CD4-positive, alpha-beta memory T cell (primary cell): Measurements from ENCODE around the gene HAO2. TPM values are rescaled to one million over a fixed set of nuclear protein-coding genes. Genes with fewer than 3 reads are reported as not detected.

Source experiments
- CTCF ChIA-PET: fragments of 350-600 bp; sonication (Branson Sonifier 250); formaldehyde crosslinking; loops from one replicate; lab custom pipeline; 2021; ENCODE audit warnings: inconsistent platforms; ENCODE audit not compliant: partially characterized antibody; lab: Charles Lee
- POLR2A ChIA-PET: fragments of 350-600 bp; sonication (Branson Sonifier 250); formaldehyde crosslinking; loops from one replicate; lab custom pipeline; 2021; ENCODE audit not compliant: partially characterized antibody; lab: Charles Lee
- DNase-seq, 5 donors: peaks; one replicate each; pipeline versions ENCODE4 v3.0.0 to v3.0.0-alpha.2; 2020 to 2022; ENCODE audit warnings: mixed read lengths in 1 of 5
- H3K27ac ChIP-seq: one replicate; pipeline ENCODE4 v1.7.0; 2013; ENCODE audit warnings: low read depth, low read length
- H3K27me3 ChIP-seq: 2 replicates; pipeline ENCODE4 v1.7.0; 2013; ENCODE audit warnings: mild to moderate bottlenecking, low read length, moderate library complexity; ENCODE audit not compliant: insufficient read depth
- H3K36me3 ChIP-seq: 2 replicates; pipeline ENCODE4 v1.7.0; 2013; ENCODE audit warnings: mild to moderate bottlenecking, low read length, moderate library complexity; ENCODE audit not compliant: insufficient read depth
- H3K4me1 ChIP-seq: 2 replicates; pipeline ENCODE4 v1.7.0; 2013; ENCODE audit warnings: mild to moderate bottlenecking, low read length, moderate library complexity; ENCODE audit not compliant: insufficient read depth
- H3K4me3 ChIP-seq, 2 donors: one replicate each; pipeline ENCODE4 v1.7.0; 2013; ENCODE audit warnings: low read length in 2 of 2, mild to moderate bottlenecking in 1 of 2
- H3K9me3 ChIP-seq, 2 donors: one replicate each; pipeline ENCODE4 v1.7.0; 2013; ENCODE audit warnings: low read length in 2 of 2, control low read depth in 1 of 2; ENCODE audit not compliant: control insufficient read depth in 1 of 2
- H3K27ac Mint-ChIP-seq, 7 donors: one replicate each; pipeline ENCODE4 v1.8.0; 2020 to 2021; ENCODE audit warnings: mixed read lengths in 7 of 7, mild to moderate bottlenecking in 6 of 7, inconsistent platforms in 3 of 7, moderate library complexity in 3 of 7
- H3K27me3 Mint-ChIP-seq, 2 donors: one replicate each; pipeline ENCODE4 v1.8.0; 2020 to 2021; ENCODE audit warnings: mixed read lengths in 2 of 2
- H3K36me3 Mint-ChIP-seq, 2 donors: one replicate each; pipeline ENCODE4 v1.8.0; 2020 to 2021; ENCODE audit warnings: mixed read lengths in 2 of 2, inconsistent platforms in 1 of 2, mild to moderate bottlenecking in 1 of 2
- H3K4me1 Mint-ChIP-seq, 4 donors: one replicate each; pipeline ENCODE4 v1.8.0; 2020 to 2021; ENCODE audit warnings: mixed read lengths in 4 of 4, mild to moderate bottlenecking in 1 of 4
- H3K4me3 Mint-ChIP-seq, 8 donors: one replicate each; pipeline ENCODE4 v1.8.0; 2020 to 2021; ENCODE audit warnings: mixed read lengths in 8 of 8, mild to moderate bottlenecking in 7 of 8, moderate library complexity in 6 of 8, inconsistent platforms in 3 of 8
- H3K9me3 Mint-ChIP-seq, 8 donors: one replicate each; pipeline ENCODE4 v1.8.0; 2020 to 2021; ENCODE audit warnings: mixed read lengths in 8 of 8, mild to moderate bottlenecking in 5 of 8, inconsistent platforms in 3 of 8, moderate library complexity in 1 of 8
- intact Hi-C: fragments of 100-400 bp; cut with micrococcal nuclease; formaldehyde crosslinking; loops from one replicate; pipeline ENCODE4 v1.15.1; 2023
- polyA plus RNA-seq, 2 donors: library from polyadenylated mRNA; unstranded; fragments of 300-500 nt; fragmentation: Illumina TruSeq; gene quantifications; one replicate each; pipeline ENCODE4 v1.2.3, GENCODE V29; 2021
- total RNA-seq, 2 experiments: library from RNA; stranded (reverse); gene quantifications; one replicate each; pipeline ENCODE4 v1.2.3, GENCODE V29; 2021

HAO2 gene
- total and polyA plus RNA-seq, 4 experiments from 2014 or later = not detected

DNA sequence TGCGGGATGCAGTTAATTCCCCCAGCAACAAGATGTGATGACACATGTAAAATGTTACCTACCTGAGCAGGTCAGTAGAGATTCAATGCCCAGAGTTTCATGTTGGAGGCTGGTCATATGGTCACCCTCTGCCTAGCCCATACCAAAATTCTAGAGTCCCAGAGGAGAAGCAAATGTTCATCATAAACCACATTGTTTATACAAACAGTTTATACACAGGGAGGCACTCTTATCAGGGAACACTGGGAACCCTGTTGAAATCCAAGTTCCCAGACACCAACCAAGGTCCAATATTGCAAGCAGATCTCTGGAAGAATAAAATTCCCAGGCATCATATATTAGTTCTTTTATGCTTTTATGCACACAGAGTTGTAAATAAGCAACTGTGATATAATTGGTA, 10.5 kb downstream of the HAO2 start:
- no peaks in the 10 kb centered on the region for H3K27me3 ChIP-seq
- POLR2A ChIA-PET = no interaction called here
- no peak overlapping the region for H3K4me3 ChIP-seq
- Mint-ChIP-seq H3K36me3 (no peaks in the 10 kb centered on the region), H3K27me3 (peaks cover 0 to 2% of the 10 kb centered on the region in 2 donors), H3K4me1 (peaks cover 0 to 4% (median under 1%) of the 10 kb centered on the region in 4 donors), H3K27ac (no peak overlapping the region), H3K4me3 (no peak overlapping the region), H3K9me3 (peaks cover 0 to 22% (median 4%) of the 10 kb centered on the region in 8 donors)
- DNase-seq = no peak
- no peaks in the 10 kb centered on the region for H3K9me3 ChIP-seq
- H3K27ac ChIP-seq = no peak overlapping the region
- intact Hi-C loops = no loop called here
- CTCF ChIA-PET = no interaction called here
- H3K4me1 ChIP-seq = no peaks in the 10 kb centered on the region
- H3K36me3 ChIP-seq = no peaks in the 10 kb centered on the region

GRCh38 chr1:119380304-119380703, 11.7 kb downstream of the HAO2 start:
- Histone ChIP-seq H3K36me3 (no peaks in the 10 kb centered on the region), H3K4me1 (no peaks in the 10 kb centered on the region), H3K9me3 (no peaks in the 10 kb centered on the region), H3K4me3 (no peak overlapping the region), H3K27ac (no peak overlapping the region), H3K27me3 (no peaks in the 10 kb centered on the region)
- ChIA-PET POLR2A (no interaction called here), CTCF (no interaction called here)
- peaks cover 0 to 2% of the 10 kb centered on the region in 2 donors for H3K27me3 Mint-ChIP-seq
- intact Hi-C loops = no loop called here
- no peak overlapping the region for H3K27ac Mint-ChIP-seq
- H3K9me3 Mint-ChIP-seq = peaks cover 0 to 22% (median 5%) of the 10 kb centered on the region in 8 donors
- H3K4me3 Mint-ChIP-seq = no peak overlapping the region
- H3K36me3 Mint-ChIP-seq = no peaks in the 10 kb centered on the region
- H3K4me1 Mint-ChIP-seq = no peaks in the 10 kb centered on the region
- DNase-seq = no peak

DNA sequence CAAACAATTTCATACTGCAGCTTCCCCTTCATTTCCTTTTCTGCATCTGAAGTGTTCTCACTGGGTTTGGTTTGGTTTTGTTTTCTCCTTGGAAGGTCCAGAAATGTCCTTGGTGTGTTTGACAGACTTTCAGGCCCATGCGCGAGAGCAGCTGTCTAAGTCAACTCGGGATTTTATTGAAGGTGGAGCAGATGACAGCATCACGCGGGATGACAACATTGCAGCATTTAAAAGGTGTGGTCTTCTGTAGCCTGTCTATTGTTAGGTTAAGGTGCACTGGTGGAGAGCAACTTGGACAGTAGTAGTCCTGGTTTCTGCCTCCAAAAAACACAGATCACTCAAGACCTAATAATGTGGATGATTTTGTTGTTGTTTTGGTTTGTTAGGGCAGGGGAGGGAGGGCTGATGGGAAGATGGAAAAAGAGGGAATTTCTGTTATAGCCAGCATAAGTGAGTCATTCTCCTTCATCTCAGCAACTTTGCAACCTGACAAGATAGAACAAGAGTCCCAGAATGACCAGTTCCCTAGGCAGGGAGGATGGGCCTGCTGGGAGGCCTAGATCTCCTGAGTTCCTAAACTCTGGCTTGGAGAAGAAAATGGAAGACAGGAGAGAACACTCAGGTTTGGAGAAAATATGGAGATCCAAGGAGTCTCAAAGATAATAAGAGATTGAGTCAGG, 12.5 kb downstream of the HAO2 start:
- CTCF ChIA-PET = no interaction called here
- Mint-ChIP-seq H3K36me3 (no peaks in the 10 kb centered on the region), H3K4me3 (no peak overlapping the region), H3K9me3 (peaks cover 0 to 22% (median 4%) of the 10 kb centered on the region in 8 donors), H3K4me1 (no peaks in the 10 kb centered on the region), H3K27me3 (peaks cover 0 to 2% of the 10 kb centered on the region in 2 donors), H3K27ac (no peak overlapping the region)
- Histone ChIP-seq H3K27me3 (no peaks in the 10 kb centered on the region), H3K27ac (no peak overlapping the region), H3K9me3 (no peaks in the 10 kb centered on the region), H3K4me3 (no peak overlapping the region), H3K4me1 (no peaks in the 10 kb centered on the region), H3K36me3 (no peaks in the 10 kb centered on the region)
- intact Hi-C loops = no loop called here
- POLR2A ChIA-PET = no interaction called here
- DNase-seq = no peak

- H3K27ac Mint-ChIP-seq = no peak overlapping the region
- H3K27ac ChIP-seq = no peak overlapping the region
- no peak overlapping the region for H3K4me3 Mint-ChIP-seq
- no peak for DNase-seq
- H3K9me3 Mint-ChIP-seq = peaks cover 0 to 4% (median under 1%) of the 10 kb centered on the region in 8 donors
- H3K4me3 ChIP-seq = no peak overlapping the region
- ChIA-PET POLR2A (no interaction called here), CTCF (no interaction called here)
- no peaks in the 10 kb centered on the region for H3K4me1 ChIP-seq
- H3K4me1 Mint-ChIP-seq = no peaks in the 10 kb centered on the region
- H3K9me3 ChIP-seq = no peaks in the 10 kb centered on the region
- H3K36me3 ChIP-seq = no peaks in the 10 kb centered on the region
- no peaks in the 10 kb centered on the region for H3K27me3 Mint-ChIP-seq
- intact Hi-C loops = no loop called here
- no peaks in the 10 kb centered on the region for H3K36me3 Mint-ChIP-seq
- H3K27me3 ChIP-seq = no peaks in the 10 kb centered on the region
Observed at GRCh38 chr1:119384591-119384990, 16.0 kb downstream of the HAO2 start.

DNA sequence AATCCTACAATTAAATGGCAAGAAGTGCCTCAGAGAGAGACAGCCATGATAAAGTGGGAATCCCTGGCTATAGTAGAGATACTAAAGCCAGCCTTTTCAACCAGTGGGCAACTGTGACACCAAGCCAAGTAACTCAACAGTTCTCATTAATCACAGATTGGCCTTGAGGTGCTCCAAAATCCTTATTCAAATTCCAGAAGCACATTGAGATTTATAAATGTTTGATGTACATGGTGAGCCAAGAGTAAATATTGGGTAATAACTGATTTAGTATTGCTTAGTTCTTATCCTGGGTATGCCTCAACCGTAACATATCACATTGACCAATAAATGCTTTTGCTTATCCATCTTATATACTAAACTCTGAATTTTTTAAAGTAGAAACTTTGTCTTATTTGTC, 17.1 kb downstream of the HAO2 start:
- intact Hi-C loops = no loop called here
- H3K4me3 ChIP-seq = no peak overlapping the region
- H3K27ac Mint-ChIP-seq = no peak overlapping the region
- H3K9me3 ChIP-seq = no peaks in the 10 kb centered on the region
- H3K9me3 Mint-ChIP-seq = peaks cover 0 to 2% (median under 1%) of the 10 kb centered on the region in 8 donors
- H3K4me1 ChIP-seq = no peaks in the 10 kb centered on the region
- ChIA-PET POLR2A (no interaction called here), CTCF (no interaction called here)
- H3K27me3 ChIP-seq = no peaks in the 10 kb centered on the region
- H3K36me3 Mint-ChIP-seq = no peaks in the 10 kb centered on the region
- no peaks in the 10 kb centered on the region for H3K4me1 Mint-ChIP-seq
- H3K27me3 Mint-ChIP-seq = peaks cover 0 to 1% of the 10 kb centered on the region in 2 donors
- no peak for DNase-seq
- no peaks in the 10 kb centered on the region for H3K36me3 ChIP-seq
- no peak overlapping the region for H3K27ac ChIP-seq
- no peak overlapping the region for H3K4me3 Mint-ChIP-seq

- Mint-ChIP-seq H3K4me1 (no peaks in the 10 kb centered on the region), H3K36me3 (no peaks in the 10 kb centered on the region), H3K4me3 (no peak overlapping the region), H3K27ac (no peak overlapping the region), H3K27me3 (peaks cover 0 to 3% of the 10 kb centered on the region in 2 donors), H3K9me3 (peaks cover 0 to 2% (median 0%) of the 10 kb centered on the region in 8 donors)
- H3K27me3 ChIP-seq = no peaks in the 10 kb centered on the region
- H3K36me3 ChIP-seq = no peaks in the 10 kb centered on the region
- no peak overlapping the region for H3K4me3 ChIP-seq
- H3K9me3 ChIP-seq = no peaks in the 10 kb centered on the region
- H3K27ac ChIP-seq = no peak overlapping the region
- POLR2A ChIA-PET = no interaction called here
- H3K4me1 ChIP-seq = no peaks in the 10 kb centered on the region
- intact Hi-C loops = no loop called here
- CTCF ChIA-PET = no interaction called here
- no peak for DNase-seq
Observed at GRCh38 chr1:119387858-119388257, 19.3 kb downstream of the HAO2 start.

GRCh38 chr1:119388450-119388849, 19.9 kb downstream of the HAO2 start:
- Mint-ChIP-seq H3K27ac (no peak overlapping the region), H3K4me1 (no peaks in the 10 kb centered on the region), H3K9me3 (peaks cover 0 to 3% (median 0%) of the 10 kb centered on the region in 8 donors), H3K27me3 (peaks cover 0 to 3% of the 10 kb centered on the region in 2 donors), H3K4me3 (no peak overlapping the region), H3K36me3 (no peaks in the 10 kb centered on the region)
- no peak overlapping the region for H3K27ac ChIP-seq
- no peaks in the 10 kb centered on the region for H3K9me3 ChIP-seq
- POLR2A ChIA-PET = no interaction called here
- intact Hi-C loops = no loop called here
- no peak for DNase-seq
- H3K4me1 ChIP-seq = no peaks in the 10 kb centered on the region
- no peaks in the 10 kb centered on the region for H3K27me3 ChIP-seq
- CTCF ChIA-PET = no interaction called here
- no peaks in the 10 kb centered on the region for H3K36me3 ChIP-seq
- H3K4me3 ChIP-seq = no peak overlapping the region
